Tibial nerve (tissue), 4 donors: ENCODE results near the gene CEACAM18.

Experiments used
- CTCF ChIP-seq, 5 experiments: fragments of 200-600 bp in 3 of 5; fragments of 450-650 bp in 2 of 5; sonication (generic) in 3 of 5; IDR thresholded peaks; one replicate each; pipeline ENCODE4 v1.5.1; 2016 to 2019; ENCODE audit warnings: antibody characterized with exemption in 5 of 5, mild to moderate bottlenecking in 3 of 5, moderate library complexity in 2 of 5
- EP300 ChIP-seq, 2 donors: sonication (generic); formaldehyde crosslinking; IDR thresholded peaks; one replicate each; pipeline ENCODE4 v1.6.1; 2017; ENCODE audit warnings: antibody characterized with exemption in 2 of 2, mild to moderate bottlenecking in 1 of 2

- TF ChIP-seq EP300 (IDR thresholded peaks at IDR 0.05) (no peak), CTCF (IDR thresholded peaks at IDR 0.05) (no peak)
Measured at GRCh38 chr19:51433043-51433442, 45.3 kb upstream of the CEACAM18 start.
